IMR-90 (cell line): ENCODE measurements around the gene PLCG2. TPM values are rescaled to one million over a fixed set of nuclear protein-coding genes. Genes with fewer than 3 reads are reported as not detected.

Experiments
- ATAC-seq: fragments of 200-7000 bp; cut with Tn5 transposase; 2 replicates; pipeline ENCODE4 v1.9.1; 2020; ENCODE audit warnings: low read depth, mild to moderate bottlenecking, moderate library complexity
- BruUV-seq: library from RNA; stranded (reverse); fragments of 400-500 nt; replicated peaks from 2 replicates; lab custom pipeline; 2021; lab: Mats Ljungman, UMichigan
- CTCF ChIA-PET: fragments of 300-600 bp; formaldehyde crosslinking; extraction: SDS; loops from one replicate; lab custom pipeline; 2021; ENCODE audit warnings: antibody characterized with exemption; lab: Yijun Ruan, JAX
- POLR2A ChIA-PET: fragments of 300-600 bp; sonication (Branson Sonifier 250); formaldehyde crosslinking; loops from one replicate; lab custom pipeline; 2022; ENCODE audit warnings: antibody characterized with exemption; ENCODE audit not compliant: unreplicated experiment; lab: Charles Lee
- DNase-seq: peaks from one replicate; pipeline ENCODE4 v3.0.0; 2013
- H2AFZ ChIP-seq: replicated peaks from 2 replicates; pipeline ENCODE3; 2013; ENCODE audit warnings: low read length, mild to moderate bottlenecking; ENCODE audit not compliant: poor library complexity
- H2AK5ac ChIP-seq: 2 replicates; pipeline ENCODE4 v1.6.1; 2013; ENCODE audit warnings: low read depth, low read length, inconsistent platforms
- H2AK9ac ChIP-seq: replicated peaks from 2 replicates; pipeline ENCODE3; 2013; ENCODE audit warnings: mild to moderate bottlenecking, low read depth, low read length, moderate library complexity; ENCODE audit not compliant: poor library complexity
- H2BK120ac ChIP-seq: 2 replicates; pipeline ENCODE4 v1.6.1; 2013; ENCODE audit warnings: low read depth, low read length, inconsistent platforms
- H2BK15ac ChIP-seq: 3 replicates; pipeline ENCODE4 v1.6.1; 2013; ENCODE audit warnings: low read depth, low read length, inconsistent platforms
- H2BK20ac ChIP-seq: 2 replicates; pipeline ENCODE4 v1.6.1; 2013; ENCODE audit warnings: low read depth, mild to moderate bottlenecking, inconsistent platforms, low read length, moderate library complexity
- H2BK5ac ChIP-seq: 2 replicates; pipeline ENCODE4 v1.6.1; 2013; ENCODE audit warnings: mild to moderate bottlenecking, low read depth, low read length, inconsistent platforms; ENCODE audit not compliant: poor library complexity, severe bottlenecking
- H3K14ac ChIP-seq: replicated peaks from 2 replicates; pipeline ENCODE4 v1.6.1; 2013; ENCODE audit warnings: low read depth, low read length, inconsistent platforms
- H3K18ac ChIP-seq: 2 replicates; pipeline ENCODE4 v1.6.1; 2013; ENCODE audit warnings: low read depth, low read length, control low read depth
- H3K23ac ChIP-seq: 2 replicates; pipeline ENCODE4 v1.6.1; 2013; ENCODE audit warnings: low read depth, low read length, inconsistent platforms
- H3K27ac ChIP-seq: 2 replicates; pipeline ENCODE4 v1.5.1; 2013; ENCODE audit warnings: mild to moderate bottlenecking, control low read depth, low read length; ENCODE audit not compliant: insufficient read depth
- H3K27me3 ChIP-seq: 2 replicates; pipeline ENCODE4 v1.6.1; 2013; ENCODE audit warnings: low read length; ENCODE audit not compliant: control insufficient read depth, insufficient read depth
- H3K36me3 ChIP-seq: 2 replicates; pipeline ENCODE4 v1.6.1; 2013; ENCODE audit warnings: low read length, mixed read lengths; ENCODE audit not compliant: control insufficient read depth, insufficient read depth
- H3K4ac ChIP-seq: 2 replicates; pipeline ENCODE4 v1.6.1; 2013; ENCODE audit warnings: low read depth, low read length, inconsistent platforms
- H3K4me1 ChIP-seq: 2 replicates; pipeline ENCODE4 v1.6.1; 2013; ENCODE audit warnings: low read length, mixed read lengths; ENCODE audit not compliant: control insufficient read depth, insufficient read depth
- H3K4me2 ChIP-seq: 2 replicates; pipeline ENCODE4 v1.6.1; 2013; ENCODE audit warnings: low read depth, mild to moderate bottlenecking, control low read depth, low read length, moderate library complexity
- H3K4me3 ChIP-seq: 2 replicates; pipeline ENCODE4 v1.5.1; 2013; ENCODE audit warnings: low read depth, mild to moderate bottlenecking, control low read depth, low read length, moderate library complexity; ENCODE audit not compliant: insufficient read depth
- H3K56ac ChIP-seq: 2 replicates; pipeline ENCODE4 v1.6.1; 2013; ENCODE audit warnings: low read length, inconsistent platforms; ENCODE audit not compliant: insufficient read depth; ENCODE audit errors: extremely low read depth
- H3K79me1 ChIP-seq, 2 experiments: 2 replicates each; pipeline ENCODE4 v1.6.1; 2013; ENCODE audit warnings: low read length in 2 of 2, inconsistent platforms in 1 of 2, low read depth in 1 of 2
- H3K9ac ChIP-seq: 2 replicates; pipeline ENCODE4 v1.6.1; 2013; ENCODE audit warnings: low read depth, low read length, control low read depth
- H3K9me1 ChIP-seq: 2 replicates; pipeline ENCODE4 v1.6.1; 2013; ENCODE audit warnings: low read length, inconsistent platforms; ENCODE audit not compliant: insufficient read depth
- H3K9me3 ChIP-seq: 2 replicates; pipeline ENCODE4 v1.6.1; 2013; ENCODE audit warnings: low read length; ENCODE audit not compliant: control insufficient read depth, insufficient read depth
- H4K20me1 ChIP-seq: 2 replicates; pipeline ENCODE4 v1.6.1; 2013; ENCODE audit warnings: low read length, inconsistent platforms; ENCODE audit not compliant: insufficient read depth
- H4K5ac ChIP-seq: 2 replicates; pipeline ENCODE4 v1.6.1; 2013; ENCODE audit warnings: mild to moderate bottlenecking, low read depth, low read length, control low read depth
- H4K8ac ChIP-seq, 2 experiments: 2 replicates each; pipeline ENCODE4 v1.6.1; 2013; ENCODE audit warnings: low read depth in 2 of 2, low read length in 2 of 2, control low read depth in 1 of 2, inconsistent platforms in 1 of 2
- H4K91ac ChIP-seq: 2 replicates; pipeline ENCODE4 v1.6.1; 2013; ENCODE audit warnings: low read depth, low read length, inconsistent platforms; ENCODE audit not compliant: insufficient read depth
- ELK1 ChIP-seq: fragments of 150-350 bp; IDR thresholded peaks from 2 replicates; pipeline ENCODE4 v1.6.1; 2016; ENCODE audit warnings: low read depth, mild to moderate bottlenecking, low read length, moderate library complexity, borderline replicate concordance
- WGBS, 2 experiments: methylation state at CpG; one replicate each; pipeline versions ENCODE4 v1.1.5 to v1.1.7; 2013; ENCODE audit warnings: missing lambda C conversion rate in 2 of 2; ENCODE audit not compliant: insufficient read length in 1 of 2; ENCODE audit errors: extremely low coverage in 2 of 2; 5-methylcytosine and 5-hydroxymethylcytosine counted together
- dilution Hi-C: fragments of 300-500 bp; cut with HindIII; formaldehyde crosslinking; loops from one replicate; pipeline ENCODE4 v1.14.3; 2018; ENCODE audit warnings: low sequenced_read_pairs; ENCODE audit not compliant: unreplicated experiment
- in situ Hi-C: fragments of 300-500 bp; cut with MboI; formaldehyde crosslinking; loops from 3 replicates; pipeline ENCODE4 v1.14.3; 2019; ENCODE audit warnings: low sequenced_read_pairs, inconsistent platforms, mixed read lengths
- intact Hi-C: fragments of 100-400 bp; cut with micrococcal nuclease; formaldehyde crosslinking; loops from 2 replicates; pipeline ENCODE4 v1.10.0; 2022
- polyA plus RNA-seq, 3 experiments: library from polyadenylated mRNA; depleted of rRNA; stranded (reverse); fragments of >200 nt; gene quantifications; 2 replicates each; pipeline ENCODE4 v1.2.3, GENCODE V29; 2012; ENCODE audit warnings: low replicate concordance in 1 of 3
- total RNA-seq: library from RNA; depleted of rRNA; stranded (reverse); fragments of >200 nt; gene quantifications from 2 replicates; pipeline ENCODE4 v1.2.3, GENCODE V29; 2012

The PLCG2 gene
- total and polyA plus RNA-seq, 2 of the 4 experiments (the other 2 are of a cell fraction): 0.14 to 0.18 TPM

GRCh38 chr16:81843683-81844082 is 64.6 kb downstream of the PLCG2 start:
- Histone ChIP-seq H3K56ac (no peak overlapping the region), H3K18ac (no peak overlapping the region), H3K4me2 (no peak overlapping the region), H2BK20ac (no peak overlapping the region), H3K4me3 (no peak overlapping the region), H4K91ac (no peak overlapping the region), H3K14ac (no peak overlapping the region), H2AK5ac (no peak overlapping the region), H3K4me1 (no peaks in the 10 kb centered on the region), H3K27ac (no peak overlapping the region), H2BK120ac (no peak overlapping the region), H3K23ac (no peak overlapping the region), H3K4ac (no peak overlapping the region), H2BK15ac (no peak overlapping the region), H3K9me3 (no peaks in the 10 kb centered on the region), H3K36me3 (no peaks in the 10 kb centered on the region), H3K27me3 (peaks cover 3% of the 10 kb centered on the region; the same call in 1 of the 2 replicates), H2AFZ (no peak overlapping the region), H4K20me1 (no peaks in the 10 kb centered on the region), H2AK9ac (no peak overlapping the region), H3K9me1 (no peaks in the 10 kb centered on the region), H3K9ac (no peak overlapping the region), H4K8ac (no peak overlapping the region), H3K79me1 (no peaks in the 10 kb centered on the region), H4K5ac (no peak overlapping the region), H2BK5ac (no peak overlapping the region)
- ChIA-PET CTCF (no interaction called here), POLR2A (no interaction called here)
- DNase-seq: no peak
- no TSS peak for BruUV-seq
- 73% methylated on average over 3 of the region's 8 CpGs; no CpG with 5 or more reads in 1 of the 2 experiments for WGBS, 2 experiments
- no peak for ATAC-seq
- dilution Hi-C loops: no loop called here
- intact Hi-C loops: no loop called here
- in situ Hi-C loops: no loop called here
- no peak for TF ChIP-seq ELK1
